ENCODE results near the gene ANKS6. TPM values are rescaled to one million over a fixed set of nuclear protein-coding genes. Genes with fewer than 3 reads are reported as not detected.

ANKS6 gene
- total RNA-seq, 4 donors from 2014 or later: 15.8 to 31.4 (median 23.6) TPM

DNA sequence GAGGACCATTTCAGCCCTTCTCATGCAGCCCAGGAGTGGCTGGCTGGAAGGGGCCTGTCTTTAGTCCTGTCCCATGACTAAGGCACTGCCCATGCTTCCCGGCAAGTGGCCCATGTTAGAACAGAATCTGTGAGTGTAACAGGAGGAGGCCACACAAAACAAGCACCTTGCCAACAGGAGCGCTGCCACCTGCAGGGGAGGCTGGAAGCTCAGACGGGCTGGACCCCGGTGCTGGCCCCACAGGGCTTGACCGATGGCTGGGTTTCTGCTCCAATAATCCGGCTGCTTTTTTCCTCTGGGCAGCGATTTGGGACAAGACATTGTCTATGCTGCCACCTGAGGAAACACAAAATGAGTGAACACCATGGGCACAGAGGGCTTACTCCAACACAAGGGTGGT, 28.4 kb downstream of the ANKS6 start:
- Histone ChIP-seq H3K27me3 (no peaks in the 10 kb centered on the region), H3K36me3 (peaks cover 46 to 87% (median 59%) of the 10 kb centered on the region in 4 donors), H3K4me3 (no peak overlapping the region), H3K9me3 (peaks cover 0 to 5% (median 2%) of the 10 kb centered on the region in 4 donors), H3K27ac (replicated peaks in 1 of 4) (no peak overlapping the region), H3K4me1 (no peaks in the 10 kb centered on the region)
- TF ChIP-seq POLR2AphosphoS5 (IDR thresholded peaks at IDR 0.05): no peak
- no peak for TF ChIP-seq POLR2A (IDR thresholded peaks at IDR 0.05; ENCODE audit: low read depth)
- no peak for TF ChIP-seq CTCF (IDR thresholded peaks at IDR 0.05)
- no peak for TF ChIP-seq EP300 (IDR thresholded peaks at IDR 0.05)
- WGBS: 90% methylated on average over 6 of the region's 7 CpGs
- intact Hi-C loops (cut with DNase I): no loop called here
- no peak for DNase-seq (ENCODE audit: extremely low spot score)

DNA sequence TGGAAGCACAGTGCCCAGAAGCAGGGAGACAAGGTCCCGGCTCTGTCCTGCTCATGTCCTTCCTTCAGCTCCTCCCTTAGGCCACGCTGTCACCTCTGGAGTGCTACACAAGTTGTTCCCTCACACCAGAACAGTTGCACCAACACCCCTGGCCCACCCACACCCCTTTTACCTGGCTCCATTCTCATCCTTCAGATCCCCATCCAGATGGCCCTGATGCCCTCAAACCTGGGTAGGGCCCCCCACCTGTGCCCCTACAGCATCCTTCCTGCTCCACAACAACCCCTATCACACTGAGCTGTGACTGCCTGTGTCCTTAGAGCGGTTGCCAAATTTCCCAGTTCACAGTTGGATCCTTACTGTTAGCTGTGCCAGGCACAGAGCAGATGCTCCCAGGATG, 29.2 kb downstream of the ANKS6 start:
- Histone ChIP-seq H3K27me3 (no peaks in the 10 kb centered on the region), H3K4me3 (no peak overlapping the region), H3K4me1 (no peaks in the 10 kb centered on the region), H3K27ac (replicated peaks in 1 of 4) (no peak overlapping the region), H3K36me3 (peaks cover 39 to 80% (median 56%) of the 10 kb centered on the region in 4 donors), H3K9me3 (peaks cover 0 to 5% (median 2%) of the 10 kb centered on the region in 4 donors)
- intact Hi-C loops (cut with DNase I): no loop called here
- TF ChIP-seq CTCF (IDR thresholded peaks at IDR 0.05): no peak
- TF ChIP-seq POLR2A (IDR thresholded peaks at IDR 0.05; ENCODE audit: low read depth): no peak
- no peak for TF ChIP-seq POLR2AphosphoS5 (IDR thresholded peaks at IDR 0.05)
- no peak for TF ChIP-seq EP300 (IDR thresholded peaks at IDR 0.05)
- WGBS: 100% methylated on average over 2 of the region's 3 CpGs
- DNase-seq (ENCODE audit: extremely low spot score): no peak

- Histone ChIP-seq H3K4me1 (no peaks in the 10 kb centered on the region), H3K27ac (replicated peaks in 1 of 4) (no peak overlapping the region), H3K4me3 (no peak overlapping the region), H3K36me3 (peaks cover 33 to 74% (median 50%) of the 10 kb centered on the region in 4 donors), H3K9me3 (peaks cover 0 to 5% (median 2%) of the 10 kb centered on the region in 4 donors), H3K27me3 (no peaks in the 10 kb centered on the region)
- intact Hi-C loops (cut with DNase I): no loop called here
- TF ChIP-seq EP300 (IDR thresholded peaks at IDR 0.05): no peak
- TF ChIP-seq POLR2AphosphoS5 (IDR thresholded peaks at IDR 0.05): no peak
- TF ChIP-seq POLR2A (IDR thresholded peaks at IDR 0.05; ENCODE audit: low read depth): no peak
- TF ChIP-seq CTCF (IDR thresholded peaks at IDR 0.05): no peak
- 89% methylated on average over 2 of the region's 2 CpGs for WGBS
- DNase-seq (ENCODE audit: extremely low spot score): no peak
Observed at GRCh38 chr9:98766586-98766985, 29.8 kb downstream of the ANKS6 start.

GRCh38 chr9:98765256-98765655, 31.1 kb downstream of the ANKS6 start:
- no peak overlapping the region for H3K4me3 ChIP-seq
- H3K27me3 ChIP-seq: no peaks in the 10 kb centered on the region
- WGBS: 100% methylated on average over 1 of the region's 1 CpG
- no peak overlapping the region for H3K27ac ChIP-seq (replicated peaks in 1 of 4)
- H3K9me3 ChIP-seq: peaks cover 0 to 5% (median 2%) of the 10 kb centered on the region in 4 donors
- no peak for DNase-seq (ENCODE audit: extremely low spot score)
- no peaks in the 10 kb centered on the region for H3K4me1 ChIP-seq
- H3K36me3 ChIP-seq: peaks cover 20 to 61% (median 37%) of the 10 kb centered on the region in 4 donors
- intact Hi-C loops (cut with DNase I): no loop called here
- TF ChIP-seq POLR2A (IDR thresholded peaks at IDR 0.05; ENCODE audit: low read depth) (no peak), CTCF (IDR thresholded peaks at IDR 0.05) (no peak), POLR2AphosphoS5 (IDR thresholded peaks at IDR 0.05) (no peak), EP300 (IDR thresholded peaks at IDR 0.05) (no peak)

Measured in esophagus muscularis mucosa (tissue), 4 donors.